DND-41 (cell line): ENCODE data around the gene KRTAP10-5.

Experiments
- ATAC-seq: fragments of 200-7000 bp; cut with Tn5 transposase; 3 replicates; pipeline ENCODE4 v1.9.1; 2021; ENCODE audit warnings: low read depth; ENCODE audit not compliant: insufficient read depth
- DNase-seq: peaks from one replicate; pipeline ENCODE4 v3.0.0-alpha.2; 2020
- H2AFZ ChIP-seq: 2 replicates; pipeline ENCODE4 v1.6.0; 2012; ENCODE audit warnings: low read depth, low read length
- H3K27ac ChIP-seq: 2 replicates; pipeline ENCODE4 v1.5.1; 2012; ENCODE audit warnings: low read length, inconsistent platforms
- H3K27me3 ChIP-seq: fragments of 200-600 bp; sonication (generic); 2 replicates; pipeline ENCODE4 v1.6.0; 2012; ENCODE audit warnings: low read length, mild to moderate bottlenecking, inconsistent platforms; ENCODE audit not compliant: insufficient read depth, poor library complexity
- H3K36me3 ChIP-seq: 2 replicates; pipeline ENCODE4 v1.5.1; 2012; ENCODE audit warnings: low read length, inconsistent platforms; ENCODE audit not compliant: insufficient read depth
- H3K4me1 ChIP-seq: 2 replicates; pipeline ENCODE4 v1.5.1; 2012; ENCODE audit warnings: mild to moderate bottlenecking, low read length; ENCODE audit not compliant: insufficient read depth
- H3K4me2 ChIP-seq: 2 replicates; pipeline ENCODE4 v1.6.0; 2012; ENCODE audit warnings: mild to moderate bottlenecking, moderate library complexity, low read length, inconsistent platforms; ENCODE audit not compliant: insufficient read depth
- H3K4me3 ChIP-seq, 2 experiments: fragments of 200-600 bp in 1 of 2; shearing (Covaris generic) in 1 of 2; 2 replicates each; pipeline ENCODE4 v1.5.1; 2012 to 2016; ENCODE audit warnings: inconsistent platforms in 2 of 2, low read length in 2 of 2, mild to moderate bottlenecking in 2 of 2, low read depth in 1 of 2, moderate library complexity in 1 of 2
- H3K79me2 ChIP-seq: 2 replicates; pipeline ENCODE4 v1.6.0; 2012; ENCODE audit warnings: low read length, inconsistent platforms; ENCODE audit not compliant: insufficient read depth
- H3K9ac ChIP-seq: 2 replicates; pipeline ENCODE4 v1.6.0; 2012; ENCODE audit warnings: low read depth, mild to moderate bottlenecking, inconsistent platforms, low read length, moderate library complexity
- H3K9me3 ChIP-seq: 2 replicates; pipeline ENCODE4 v1.5.1; 2012; ENCODE audit warnings: low read length, moderate library complexity, mild to moderate bottlenecking, inconsistent platforms; ENCODE audit not compliant: insufficient read depth, severe bottlenecking
- H4K20me1 ChIP-seq: 2 replicates; pipeline ENCODE4 v1.6.0; 2012; ENCODE audit warnings: low read length; ENCODE audit not compliant: insufficient read depth
- CTCF ChIP-seq: IDR thresholded peaks from 2 replicates; pipeline ENCODE4 v1.5.1; 2012; ENCODE audit warnings: borderline replicate concordance, low read length, moderate library complexity, mild to moderate bottlenecking; ENCODE audit not compliant: poor library complexity, severe bottlenecking; ENCODE audit errors: extremely low read depth
- EZH2 ChIP-seq: IDR thresholded peaks from 3 replicates; pipeline ENCODE4 v1.6.1; 2012; ENCODE audit warnings: borderline replicate concordance, low read depth, mild to moderate bottlenecking, moderate library complexity, low read length, inconsistent platforms; ENCODE audit not compliant: severe bottlenecking

The KRTAP10-5 gene

DNA sequence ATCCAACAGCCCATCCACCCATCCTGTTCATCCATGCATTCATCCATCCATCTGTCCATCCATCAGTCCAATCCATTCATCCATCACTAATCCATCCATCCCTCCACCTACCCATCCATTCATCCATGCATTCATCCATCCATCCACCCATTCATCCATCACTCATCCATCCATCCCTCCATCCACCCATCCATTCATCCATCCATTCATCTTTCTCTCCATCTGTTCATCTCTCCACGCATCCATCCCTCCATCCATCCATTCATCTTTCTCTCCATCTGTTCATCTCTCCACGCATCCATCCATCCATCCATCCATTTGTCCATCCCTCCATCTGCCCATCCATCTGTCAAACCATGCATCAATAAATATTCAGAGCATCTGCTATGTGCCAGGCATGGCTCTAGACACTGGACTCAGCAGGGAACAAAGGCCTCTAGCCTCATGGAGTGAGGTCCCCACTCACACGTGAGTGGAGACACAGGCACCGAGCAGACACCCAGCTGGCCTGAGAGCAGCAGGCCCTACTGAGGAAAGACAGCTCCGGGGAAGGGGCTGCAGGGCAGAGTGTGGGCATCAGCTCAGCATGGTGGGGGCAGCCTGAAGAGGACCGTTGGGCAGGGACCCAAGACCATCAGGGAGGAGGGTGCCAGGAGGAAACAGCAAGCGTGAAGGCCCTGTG, 50.0 kb downstream of the KRTAP10-5 start:
- no peak overlapping the region for H3K27ac ChIP-seq

GRCh38 chr21:44529503-44530125, 50.8 kb downstream of the KRTAP10-5 start:
- no peaks in the 10 kb centered on the region for H3K79me2 ChIP-seq
- no peak for ATAC-seq
- H3K36me3 ChIP-seq = no peaks in the 10 kb centered on the region
- H3K9ac ChIP-seq = no peak overlapping the region
- TF ChIP-seq CTCF (no peak), EZH2 (no peak)
- no peaks in the 10 kb centered on the region for H3K4me1 ChIP-seq
- H3K27ac ChIP-seq = no peak overlapping the region
- no peaks in the 10 kb centered on the region for H4K20me1 ChIP-seq
- no peak overlapping the region for H3K4me2 ChIP-seq
- no peak overlapping the region for H2AFZ ChIP-seq
- H3K9me3 ChIP-seq = no peaks in the 10 kb centered on the region
- no peak for DNase-seq
- H3K4me3 ChIP-seq = no peak overlapping the region
- H3K27me3 ChIP-seq = no peaks in the 10 kb centered on the region

More for the DNA sequence above, 50.0 kb downstream of the KRTAP10-5 start:
- ATAC-seq (no peak), DNase-seq (no peak)
- no peaks in the 10 kb centered on the region for H3K27me3 ChIP-seq
- no peak overlapping the region for H2AFZ ChIP-seq
- no peaks in the 10 kb centered on the region for H3K36me3 ChIP-seq
- no peaks in the 10 kb centered on the region for H4K20me1 ChIP-seq
- no peak overlapping the region for H3K9ac ChIP-seq
- H3K4me1 ChIP-seq = no peaks in the 10 kb centered on the region
- no peak overlapping the region for H3K4me2 ChIP-seq
- H3K9me3 ChIP-seq = no peaks in the 10 kb centered on the region
- TF ChIP-seq EZH2 = no peak
- no peak for TF ChIP-seq CTCF
- no peaks in the 10 kb centered on the region for H3K79me2 ChIP-seq
- H3K4me3 ChIP-seq = no peak overlapping the region
